ENCODE measurements around the gene SERPINB13. TPM values are rescaled to one million over a fixed set of nuclear protein-coding genes. Genes with fewer than 3 reads are reported as not detected.

Gene SERPINB13
- total and polyA plus RNA-seq, 10 donors: 0.16 TPM; not detected in 9

DNA sequence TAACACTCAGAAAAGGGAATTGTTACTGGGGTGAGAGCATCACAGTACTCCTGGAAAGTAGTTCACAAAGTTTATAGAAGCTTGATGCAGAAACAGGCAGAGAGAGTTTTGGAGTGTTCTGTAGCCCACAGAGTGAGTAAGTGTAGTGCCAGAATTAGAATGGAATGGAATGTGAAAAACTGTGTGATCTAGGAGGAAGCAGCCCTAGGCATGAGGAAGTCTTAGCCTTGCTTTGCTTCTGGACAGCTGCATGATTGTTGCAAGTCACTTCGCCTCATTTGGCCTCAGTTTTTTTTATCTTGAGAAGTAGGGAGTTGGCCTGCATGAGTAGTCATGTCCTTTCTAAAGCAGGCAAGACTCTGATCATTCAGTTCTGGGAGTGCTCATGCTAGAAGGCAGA is 34.1 kb upstream of the SERPINB13 start:
- H3K27ac ChIP-seq: peak overlapping the region in 1 of 8 donors; percentile 7
- intact Hi-C loops (cut with DNase I; ENCODE audit: low total_unique reads): no loop called here
- 0 to 30% (median 16%) methylated on average over 1 of the region's 1 CpG for WGBS, 5 donors

DNA sequence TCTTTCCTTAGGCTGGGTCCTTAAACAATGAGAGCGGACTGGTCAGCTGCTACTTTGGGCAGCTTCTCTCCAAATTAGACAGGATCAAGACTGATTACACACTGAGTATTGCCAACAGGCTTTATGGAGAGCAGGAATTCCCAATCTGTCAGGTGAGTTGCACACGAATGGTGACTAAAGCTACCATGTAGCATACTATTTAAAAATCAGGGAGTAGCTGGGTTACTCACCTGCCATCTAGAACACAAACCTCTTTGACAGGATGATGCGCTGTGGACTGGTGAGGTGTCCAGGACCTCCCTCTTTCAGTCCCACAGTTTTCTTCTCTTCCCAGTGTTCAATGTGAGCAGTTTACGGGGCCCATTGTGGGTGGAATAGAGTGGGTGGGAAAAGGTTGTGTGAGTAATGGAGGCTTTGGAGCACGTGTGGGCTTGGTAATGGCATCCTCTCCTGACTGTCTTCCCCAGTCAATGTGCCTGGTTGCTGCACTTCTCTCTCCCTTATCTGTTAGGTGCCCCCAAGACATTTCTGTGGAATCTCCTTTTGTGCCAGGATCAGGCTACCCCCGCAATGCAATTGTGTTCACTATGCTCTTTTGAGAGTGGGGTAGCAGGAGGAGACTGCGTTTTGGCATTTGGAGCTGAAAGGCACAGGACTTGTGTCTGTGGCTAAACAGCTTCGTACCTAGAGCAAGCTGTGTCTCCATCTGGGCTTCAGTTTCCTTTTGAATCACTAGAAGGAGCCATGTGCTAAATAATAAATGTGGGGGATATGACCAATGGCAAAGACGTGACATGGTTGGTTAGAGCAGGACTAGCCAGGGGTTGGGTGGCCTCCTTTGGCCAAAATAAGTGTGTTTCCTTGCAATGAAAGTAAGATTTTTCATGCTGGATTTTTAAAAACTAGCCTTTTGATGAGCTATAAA is 27.3 kb upstream of the SERPINB13 start:
- Histone ChIP-seq H3K27ac (no peak overlapping the region), H3K4me1 (no peaks in the 10 kb centered on the region), H3K9me3 (no peaks in the 10 kb centered on the region), H3K36me3 (no peaks in the 10 kb centered on the region), H3K4me3 (no peak overlapping the region), H3K27me3 (replicated peaks in 1 of 7) (peaks cover 0 to 4% (median 0%) of the 10 kb centered on the region in 7 donors)
- 83 to 89% (median 85%) methylated on average over 9 of the region's 9 CpGs for WGBS, 5 donors
- intact Hi-C loops (cut with DNase I; ENCODE audit: low total_unique reads): no loop called here
- TF ChIP-seq POLR2AphosphoS5 (IDR thresholded peaks at IDR 0.05) (no peak), POLR2A (IDR thresholded peaks at IDR 0.05) (no peak)
- TF ChIP-seq, protein P1, sequence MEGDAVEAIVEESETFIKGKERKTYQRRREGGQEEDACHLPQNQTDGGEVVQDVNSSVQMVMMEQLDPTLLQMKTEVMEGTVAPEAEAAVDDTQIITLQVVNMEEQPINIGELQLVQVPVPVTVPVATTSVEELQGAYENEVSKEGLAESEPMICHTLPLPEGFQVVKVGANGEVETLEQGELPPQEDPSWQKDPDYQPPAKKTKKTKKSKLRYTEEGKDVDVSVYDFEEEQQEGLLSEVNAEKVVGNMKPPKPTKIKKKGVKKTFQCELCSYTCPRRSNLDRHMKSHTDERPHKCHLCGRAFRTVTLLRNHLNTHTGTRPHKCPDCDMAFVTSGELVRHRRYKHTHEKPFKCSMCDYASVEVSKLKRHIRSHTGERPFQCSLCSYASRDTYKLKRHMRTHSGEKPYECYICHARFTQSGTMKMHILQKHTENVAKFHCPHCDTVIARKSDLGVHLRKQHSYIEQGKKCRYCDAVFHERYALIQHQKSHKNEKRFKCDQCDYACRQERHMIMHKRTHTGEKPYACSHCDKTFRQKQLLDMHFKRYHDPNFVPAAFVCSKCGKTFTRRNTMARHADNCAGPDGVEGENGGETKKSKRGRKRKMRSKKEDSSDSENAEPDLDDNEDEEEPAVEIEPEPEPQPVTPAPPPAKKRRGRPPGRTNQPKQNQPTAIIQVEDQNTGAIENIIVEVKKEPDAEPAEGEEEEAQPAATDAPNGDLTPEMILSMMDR (IDR thresholded peaks at IDR 0.05 in 8 of 11, conservative IDR thresholded peaks at IDR 0.05 in 3 of 11): no peak
- no peak for DNase-seq

More for the DNA sequence above, 34.1 kb upstream of the SERPINB13 start:
- Histone ChIP-seq H3K27me3 (replicated peaks in 1 of 7) (no peaks in the 10 kb centered on the region), H3K4me1 (no peaks in the 10 kb centered on the region), H3K9me3 (no peaks in the 10 kb centered on the region), H3K4me3 (no peak overlapping the region), H3K36me3 (no peaks in the 10 kb centered on the region)
- DNase-seq: no peak
- TF ChIP-seq POLR2A (IDR thresholded peaks at IDR 0.05): no peak
- TF ChIP-seq, protein P1 (IDR thresholded peaks at IDR 0.05 in 8 of 11, conservative IDR thresholded peaks at IDR 0.05 in 3 of 11): no peak
- TF ChIP-seq POLR2AphosphoS5 (IDR thresholded peaks at IDR 0.05): no peak

DNA sequence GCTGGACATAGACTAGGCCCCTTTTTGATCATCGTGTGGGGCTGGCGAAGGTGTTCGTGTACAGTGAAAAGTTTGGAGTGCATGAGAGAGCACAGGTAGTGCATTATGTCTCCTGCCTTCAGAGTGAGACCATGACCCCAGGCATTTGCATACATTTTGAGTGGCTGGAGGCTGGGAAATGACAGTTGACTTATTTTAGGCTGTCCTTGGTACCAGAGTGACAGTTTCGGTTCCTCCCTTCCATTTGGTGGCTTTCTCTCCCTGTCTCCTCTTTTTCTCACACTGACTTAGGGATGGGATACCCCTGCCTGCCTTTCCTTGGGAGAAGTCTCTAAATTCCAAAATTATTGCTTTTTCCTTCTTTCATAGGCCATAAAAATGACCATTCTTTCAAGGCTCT is 24.9 kb upstream of the SERPINB13 start:
- DNase-seq: no peak

DNA sequence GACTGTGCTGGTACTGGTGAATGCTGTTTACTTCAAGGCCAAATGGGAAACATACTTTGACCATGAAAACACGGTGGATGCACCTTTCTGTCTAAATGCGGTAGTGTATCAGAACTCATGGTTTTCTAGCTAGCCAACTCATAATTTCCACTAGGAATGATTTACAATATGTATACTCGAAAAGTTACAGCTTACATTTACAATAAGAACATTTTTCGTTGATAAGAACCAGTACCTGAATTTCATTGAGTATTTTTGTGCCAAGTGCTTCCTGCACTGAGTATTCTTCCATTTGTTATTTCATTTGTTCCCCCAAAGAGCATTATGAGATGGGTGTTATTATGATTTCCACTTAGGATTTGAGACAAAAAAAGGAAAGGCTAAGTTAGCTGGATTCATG is 23.1 kb upstream of the SERPINB13 start:
- no peak for TF ChIP-seq POLR2A (IDR thresholded peaks at IDR 0.05)
- TF ChIP-seq POLR2AphosphoS5 (IDR thresholded peaks at IDR 0.05): no peak
- DNase-seq: no peak
- H3K4me1 ChIP-seq: no peaks in the 10 kb centered on the region
- no peaks in the 10 kb centered on the region for H3K36me3 ChIP-seq
- no peaks in the 10 kb centered on the region for H3K9me3 ChIP-seq
- intact Hi-C loops (cut with DNase I; ENCODE audit: low total_unique reads): no loop called here
- peaks cover 0 to 4% (median 0%) of the 10 kb centered on the region in 7 donors for H3K27me3 ChIP-seq (replicated peaks in 1 of 7)
- H3K27ac ChIP-seq: no peak overlapping the region
- no peak overlapping the region for H3K4me3 ChIP-seq
- WGBS, 5 donors: 81 to 94% (median 86%) methylated on average over 4 of the region's 4 CpGs

More for the DNA sequence above, 24.9 kb upstream of the SERPINB13 start:
- Histone ChIP-seq H3K27ac (no peak overlapping the region), H3K36me3 (no peaks in the 10 kb centered on the region), H3K4me1 (no peaks in the 10 kb centered on the region), H3K9me3 (no peaks in the 10 kb centered on the region), H3K27me3 (replicated peaks in 1 of 7) (peaks cover 0 to 4% (median 0%) of the 10 kb centered on the region in 7 donors), H3K4me3 (no peak overlapping the region)
- TF ChIP-seq POLR2A (IDR thresholded peaks at IDR 0.05) (no peak), POLR2AphosphoS5 (IDR thresholded peaks at IDR 0.05) (no peak)
- 74 to 91% (median 80%) methylated on average over 4 of the region's 4 CpGs for WGBS, 5 donors
- intact Hi-C loops (cut with DNase I; ENCODE audit: low total_unique reads): no loop called here

DNA sequence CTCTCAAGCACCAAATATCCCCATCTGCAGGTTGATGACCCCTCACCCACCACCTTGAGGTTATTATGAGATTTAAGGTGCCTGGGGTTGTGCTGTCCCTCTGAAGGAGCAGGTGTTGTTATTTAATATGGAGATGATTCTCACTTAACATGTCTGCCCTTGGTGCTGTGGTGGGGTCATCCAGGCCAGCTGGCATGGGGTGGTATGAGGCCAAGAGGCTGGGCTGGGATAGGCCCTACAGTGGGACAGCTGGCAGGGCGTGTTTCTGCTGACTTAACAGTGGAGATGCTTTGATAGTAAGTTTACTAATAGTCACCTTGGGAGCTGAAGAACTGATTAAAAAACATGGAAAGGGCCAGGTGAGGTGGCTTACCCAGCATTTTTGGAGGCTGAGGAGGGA is 22.6 kb upstream of the SERPINB13 start:
- WGBS, 5 donors: 69 to 91% (median 82%) methylated on average over 1 of the region's 1 CpG
- Histone ChIP-seq H3K4me3 (no peak overlapping the region), H3K27me3 (replicated peaks in 1 of 7) (peaks cover 0 to 4% (median 0%) of the 10 kb centered on the region in 7 donors), H3K9me3 (no peaks in the 10 kb centered on the region), H3K27ac (no peak overlapping the region), H3K4me1 (no peaks in the 10 kb centered on the region), H3K36me3 (no peaks in the 10 kb centered on the region)
- intact Hi-C loops (cut with DNase I; ENCODE audit: low total_unique reads): no loop called here
- TF ChIP-seq POLR2AphosphoS5 (IDR thresholded peaks at IDR 0.05): no peak
- no peak for TF ChIP-seq POLR2A (IDR thresholded peaks at IDR 0.05)
- TF ChIP-seq, protein P1 (IDR thresholded peaks at IDR 0.05 in 8 of 11, conservative IDR thresholded peaks at IDR 0.05 in 3 of 11): no peak
- DNase-seq: no peak

All from spleen (tissue), 11 donors.